ENCODE data around the gene PCDHB15. TPM values are rescaled to one million over a fixed set of nuclear protein-coding genes. Genes with fewer than 3 reads are reported as not detected.

PCDHB15 gene
- total RNA-seq, 1 experiment from 2014 or later, result 1.4 TPM

- CTCF ChIA-PET, result no interaction called here
- BruUV-seq (replicated peaks), result no TSS peak
Observed at GRCh38 chr5:141258464-141258863, 13.3 kb downstream of the PCDHB15 start.

GRCh38 chr5:141258948-141259347 is 13.8 kb downstream of the PCDHB15 start:
- intact Hi-C loops (cut with micrococcal nuclease; ENCODE audit: unreplicated experiment), result no loop called here
- no peak for DNase-seq
- peaks cover 31% of the 10 kb centered on the region for H3K9me3 Mint-ChIP-seq (ENCODE audit: low read depth, unreplicated experiment)
- H3K27ac Mint-ChIP-seq (ENCODE audit: unreplicated experiment), result no peak overlapping the region
- H3K4me1 Mint-ChIP-seq (ENCODE audit: low read depth, unreplicated experiment), result no peaks in the 10 kb centered on the region
- TF ChIP-seq CTCF (IDR thresholded peaks at IDR 0.05; ENCODE audit: unreplicated experiment), result no peak
- H3K36me3 Mint-ChIP-seq (ENCODE audit: insufficient read depth, unreplicated experiment), result no peaks in the 10 kb centered on the region
- no peaks in the 10 kb centered on the region for H3K27me3 Mint-ChIP-seq (ENCODE audit: unreplicated experiment)
- CTCF ChIA-PET, result no interaction called here
- BruUV-seq (replicated peaks), result no TSS peak
- no peak overlapping the region for H3K4me3 Mint-ChIP-seq (ENCODE audit: low read depth, unreplicated experiment)

More at GRCh38 chr5:141258464-141258863, 13.3 kb downstream of the PCDHB15 start:
- no peak overlapping the region for H3K4me3 Mint-ChIP-seq (ENCODE audit: low read depth, unreplicated experiment)
- no peak for TF ChIP-seq CTCF (IDR thresholded peaks at IDR 0.05; ENCODE audit: unreplicated experiment)
- intact Hi-C loops (cut with micrococcal nuclease; ENCODE audit: unreplicated experiment), result no loop called here
- H3K27me3 Mint-ChIP-seq (ENCODE audit: unreplicated experiment), result no peaks in the 10 kb centered on the region
- no peak for DNase-seq
- no peaks in the 10 kb centered on the region for H3K36me3 Mint-ChIP-seq (ENCODE audit: insufficient read depth, unreplicated experiment)
- H3K4me1 Mint-ChIP-seq (ENCODE audit: low read depth, unreplicated experiment), result no peaks in the 10 kb centered on the region
- peaks cover 29% of the 10 kb centered on the region for H3K9me3 Mint-ChIP-seq (ENCODE audit: low read depth, unreplicated experiment)
- H3K27ac Mint-ChIP-seq (ENCODE audit: unreplicated experiment), result no peak overlapping the region

GRCh38 chr5:141260458-141261237 is 15.5 kb downstream of the PCDHB15 start:
- CTCF ChIA-PET, result no interaction called here
- no peak overlapping the region for H3K27ac Mint-ChIP-seq (ENCODE audit: unreplicated experiment)
- BruUV-seq (replicated peaks), result no TSS peak
- no peaks in the 10 kb centered on the region for H3K4me1 Mint-ChIP-seq (ENCODE audit: low read depth, unreplicated experiment)
- no peaks in the 10 kb centered on the region for H3K36me3 Mint-ChIP-seq (ENCODE audit: insufficient read depth, unreplicated experiment)
- no peaks in the 10 kb centered on the region for H3K27me3 Mint-ChIP-seq (ENCODE audit: unreplicated experiment)
- intact Hi-C loops (cut with micrococcal nuclease; ENCODE audit: unreplicated experiment), result no loop called here
- no peak for DNase-seq
- no peak overlapping the region for H3K4me3 Mint-ChIP-seq (ENCODE audit: low read depth, unreplicated experiment)
- TF ChIP-seq CTCF (IDR thresholded peaks at IDR 0.05; ENCODE audit: unreplicated experiment), result no peak
- H3K9me3 Mint-ChIP-seq (ENCODE audit: low read depth, unreplicated experiment), result peaks cover 27% of the 10 kb centered on the region

GRCh38 chr5:141261238-141261546 is 16.0 kb downstream of the PCDHB15 start:
- no peak overlapping the region for H3K4me3 Mint-ChIP-seq (ENCODE audit: low read depth, unreplicated experiment)
- CTCF ChIA-PET, result no interaction called here
- no peaks in the 10 kb centered on the region for H3K4me1 Mint-ChIP-seq (ENCODE audit: low read depth, unreplicated experiment)
- no peaks in the 10 kb centered on the region for H3K27me3 Mint-ChIP-seq (ENCODE audit: unreplicated experiment)
- intact Hi-C loops (cut with micrococcal nuclease; ENCODE audit: unreplicated experiment), result no loop called here
- no peak overlapping the region for H3K27ac Mint-ChIP-seq (ENCODE audit: unreplicated experiment)
- DNase-seq, result no peak
- BruUV-seq (replicated peaks), result no TSS peak
- no peaks in the 10 kb centered on the region for H3K36me3 Mint-ChIP-seq (ENCODE audit: insufficient read depth, unreplicated experiment)
- H3K9me3 Mint-ChIP-seq (ENCODE audit: low read depth, unreplicated experiment), result peaks cover 27% of the 10 kb centered on the region
- TF ChIP-seq CTCF (IDR thresholded peaks at IDR 0.05; ENCODE audit: unreplicated experiment), result no peak
